Natural killer cell (primary cell): ENCODE data around the gene BZW2. TPM values are rescaled to one million over a fixed set of nuclear protein-coding genes. Genes with fewer than 3 reads are reported as not detected.

Source experiments
- ATAC-seq, 3 donors: fragments of 150-1000 bp in 2 of 3; fragments of 200-7000 bp in 1 of 3; cut with Tn5 transposase; 1 replicate in 1 of 3; 2 replicates in 2 of 3; pipeline ENCODE4 v1.10.0; 2021; ENCODE audit warnings: mild to moderate bottlenecking in 2 of 3, moderate library complexity in 2 of 3
- DNase-seq, 2 donors: peaks; one replicate each; pipeline versions ENCODE4 v3.0.0 to v3.0.0-alpha.2; 2013 to 2021; ENCODE audit warnings: mixed read lengths in 1 of 2
- H3K27ac ChIP-seq: one replicate; pipeline ENCODE4 v1.5.1; 2013; ENCODE audit warnings: mild to moderate bottlenecking, low read length
- H3K27me3 ChIP-seq: one replicate; pipeline ENCODE4 v1.6.1; 2013; ENCODE audit warnings: low read length; ENCODE audit not compliant: control insufficient read depth, insufficient read depth
- H3K36me3 ChIP-seq: one replicate; pipeline ENCODE4 v1.6.1; 2013; ENCODE audit warnings: low read length; ENCODE audit not compliant: control insufficient read depth, insufficient read depth
- H3K4me1 ChIP-seq: one replicate; pipeline ENCODE4 v1.6.1; 2013; ENCODE audit warnings: low read length; ENCODE audit not compliant: control insufficient read depth, insufficient read depth
- H3K4me3 ChIP-seq: one replicate; pipeline ENCODE4 v1.5.1; 2013; ENCODE audit warnings: low read length
- H3K9me3 ChIP-seq: one replicate; pipeline ENCODE4 v1.6.1; 2013; ENCODE audit warnings: low read length; ENCODE audit not compliant: control insufficient read depth, insufficient read depth
- H3K27ac Mint-ChIP-seq, 2 donors: one replicate each; pipeline ENCODE4 v1.8.0; 2022; ENCODE audit warnings: mild to moderate bottlenecking in 2 of 2, mixed read lengths in 2 of 2, moderate library complexity in 1 of 2
- H3K27me3 Mint-ChIP-seq, 2 donors: one replicate each; pipeline ENCODE4 v1.8.0; 2022; ENCODE audit warnings: low read depth in 2 of 2, mixed read lengths in 2 of 2
- H3K36me3 Mint-ChIP-seq: one replicate; pipeline ENCODE4 v1.8.0; 2022; ENCODE audit warnings: mixed read lengths
- H3K4me1 Mint-ChIP-seq, 2 donors: one replicate each; pipeline ENCODE4 v1.8.0; 2022; ENCODE audit warnings: mixed read lengths in 2 of 2
- H3K4me3 Mint-ChIP-seq: one replicate; pipeline ENCODE4 v1.8.0; 2022; ENCODE audit warnings: mild to moderate bottlenecking, moderate library complexity, mixed read lengths
- H3K9me3 Mint-ChIP-seq, 2 donors: one replicate each; pipeline ENCODE4 v1.8.0; 2022; ENCODE audit warnings: mixed read lengths in 2 of 2
- CTCF ChIP-seq: fragments of 200-600 bp; IDR thresholded peaks from one replicate; pipeline ENCODE4 v1.8.0; 2022; ENCODE audit warnings: antibody characterized with exemption
- WGBS: methylation state at CpG from one replicate; pipeline ENCODE4 v1.1.7; 2013; ENCODE audit warnings: missing lambda C conversion rate; ENCODE audit not compliant: insufficient coverage; 5-methylcytosine and 5-hydroxymethylcytosine counted together
- intact Hi-C: fragments of 100-400 bp; cut with micrococcal nuclease; formaldehyde crosslinking; loops from one replicate; pipeline ENCODE4 v1.14.2; 2022
- total RNA-seq, 4 donors: library from RNA; stranded (reverse); fragments of 120-200 nt in 1 of 4; gene quantifications; one replicate each; pipeline versions ENCODE4 v1.2.3 to v1.2.4, GENCODE V29; 2013 to 2022

The BZW2 gene
- total RNA-seq, 3 donors from 2014 or later (not counting 1 experiment from before 2014, with no cell fraction given), result 15.3 to 21.0 (median 19.9) TPM

- no peaks in the 10 kb centered on the region for H3K9me3 Mint-ChIP-seq
- H3K27me3 ChIP-seq, result no peaks in the 10 kb centered on the region
- H3K36me3 ChIP-seq, result no peaks in the 10 kb centered on the region
- no peak overlapping the region for H3K27ac Mint-ChIP-seq
- ATAC-seq (no peak), DNase-seq (no peak)
- no peaks in the 10 kb centered on the region for H3K9me3 ChIP-seq
- H3K4me3 Mint-ChIP-seq, result no peak overlapping the region
- no peaks in the 10 kb centered on the region for H3K36me3 Mint-ChIP-seq
- H3K4me3 ChIP-seq, result no peak overlapping the region
- H3K27me3 Mint-ChIP-seq, result no peaks in the 10 kb centered on the region
- H3K27ac ChIP-seq, result no peak overlapping the region
- no peak for TF ChIP-seq CTCF
- H3K4me1 ChIP-seq, result no peaks in the 10 kb centered on the region
- H3K4me1 Mint-ChIP-seq, result no peaks in the 10 kb centered on the region
- WGBS, result no CpG with 5 or more reads among the region's 1 CpG
- intact Hi-C loops, result no loop called here
Measured at GRCh38 chr7:16719699-16720098, 73.7 kb downstream of the BZW2 start.

GRCh38 chr7:16721541-16721940, 75.6 kb downstream of the BZW2 start:
- no peak overlapping the region for H3K4me3 Mint-ChIP-seq
- no peak for DNase-seq
- H3K27ac Mint-ChIP-seq, result no peak overlapping the region
- Histone ChIP-seq H3K27me3 (no peaks in the 10 kb centered on the region), H3K36me3 (no peaks in the 10 kb centered on the region), H3K4me1 (no peaks in the 10 kb centered on the region), H3K9me3 (no peaks in the 10 kb centered on the region), H3K4me3 (no peak overlapping the region), H3K27ac (no peak overlapping the region)
- H3K4me1 Mint-ChIP-seq, result no peaks in the 10 kb centered on the region
- intact Hi-C loops, result no loop called here
- no peak for ATAC-seq
- WGBS, result 57% methylated on average over 3 of the region's 4 CpGs
- no peaks in the 10 kb centered on the region for H3K27me3 Mint-ChIP-seq
- H3K9me3 Mint-ChIP-seq, result no peaks in the 10 kb centered on the region
- TF ChIP-seq CTCF, result no peak
- no peaks in the 10 kb centered on the region for H3K36me3 Mint-ChIP-seq

GRCh38 chr7:16724344-16724743, 78.4 kb downstream of the BZW2 start:
- intact Hi-C loops, result no loop called here
- H3K36me3 Mint-ChIP-seq, result no peaks in the 10 kb centered on the region
- H3K4me3 ChIP-seq, result no peak overlapping the region

More at GRCh38 chr7:16724344-16724743, 78.4 kb downstream of the BZW2 start:
- H3K9me3 Mint-ChIP-seq, result no peaks in the 10 kb centered on the region
- Histone ChIP-seq H3K27me3 (no peaks in the 10 kb centered on the region), H3K9me3 (no peaks in the 10 kb centered on the region), H3K4me1 (no peaks in the 10 kb centered on the region), H3K36me3 (no peaks in the 10 kb centered on the region), H3K27ac (no peak overlapping the region)
- H3K27ac Mint-ChIP-seq, result no peak overlapping the region
- DNase-seq, result no peak
- no peaks in the 10 kb centered on the region for H3K4me1 Mint-ChIP-seq
- ATAC-seq, result no peak
- WGBS, result 100% methylated on average over 1 of the region's 1 CpG
- TF ChIP-seq CTCF, result no peak
- no peaks in the 10 kb centered on the region for H3K27me3 Mint-ChIP-seq
- H3K4me3 Mint-ChIP-seq, result no peak overlapping the region
